AG04450 (cell line): ENCODE data around the gene CTTN. TPM values are rescaled to one million over a fixed set of nuclear protein-coding genes. Genes with fewer than 3 reads are reported as not detected.

Experiments
- CTCF ChIA-PET: fragments of 300-600, 350-600 bp; formaldehyde crosslinking; extraction: SDS; loops from one replicate; lab custom pipeline; 2022; ENCODE audit warnings: antibody characterized with exemption, inconsistent platforms; lab: Charles Lee
- POLR2A ChIA-PET: fragments of 350-600 bp; formaldehyde crosslinking; extraction: SDS; loops from one replicate; lab custom pipeline; 2021; ENCODE audit warnings: antibody characterized with exemption, inconsistent platforms; lab: Yijun Ruan, JAX
- DNase-seq: peaks from one replicate; pipeline ENCODE4 v3.0.0-alpha.2; 2011; ENCODE audit warnings: low read depth, low spot score
- H3K27ac ChIP-seq: one replicate; pipeline ENCODE4 v1.5.1; 2012; ENCODE audit warnings: low read depth, low read length, control low read depth
- H3K27me3 ChIP-seq: one replicate; pipeline ENCODE4 v1.6.0; 2012; ENCODE audit warnings: low read length; ENCODE audit not compliant: control insufficient read depth, insufficient read depth
- H3K4me3 ChIP-seq: 2 replicates; pipeline ENCODE4 v1.5.1; 2011; ENCODE audit warnings: mild to moderate bottlenecking, low read depth, low read length, control low read depth
- H3K9me3 ChIP-seq: 2 replicates; pipeline ENCODE4 v1.5.1; 2012; ENCODE audit warnings: low read length; ENCODE audit not compliant: control insufficient read depth, insufficient read depth
- polyA plus RNA-seq: library from polyadenylated mRNA; depleted of rRNA; stranded (reverse); fragments of >200 nt; gene quantifications from 2 replicates; pipeline ENCODE4 v1.2.3, GENCODE V29; 2011
- TF ChIP-seq, protein P1 (sequence below): IDR thresholded peaks from 2 replicates; pipeline ENCODE4 v1.5.1; 2011; ENCODE audit warnings: low read depth, low read length, control low read depth, inconsistent platforms

Gene CTTN
- polyA plus RNA-seq, 1 experiment, result 180 TPM

DNA sequence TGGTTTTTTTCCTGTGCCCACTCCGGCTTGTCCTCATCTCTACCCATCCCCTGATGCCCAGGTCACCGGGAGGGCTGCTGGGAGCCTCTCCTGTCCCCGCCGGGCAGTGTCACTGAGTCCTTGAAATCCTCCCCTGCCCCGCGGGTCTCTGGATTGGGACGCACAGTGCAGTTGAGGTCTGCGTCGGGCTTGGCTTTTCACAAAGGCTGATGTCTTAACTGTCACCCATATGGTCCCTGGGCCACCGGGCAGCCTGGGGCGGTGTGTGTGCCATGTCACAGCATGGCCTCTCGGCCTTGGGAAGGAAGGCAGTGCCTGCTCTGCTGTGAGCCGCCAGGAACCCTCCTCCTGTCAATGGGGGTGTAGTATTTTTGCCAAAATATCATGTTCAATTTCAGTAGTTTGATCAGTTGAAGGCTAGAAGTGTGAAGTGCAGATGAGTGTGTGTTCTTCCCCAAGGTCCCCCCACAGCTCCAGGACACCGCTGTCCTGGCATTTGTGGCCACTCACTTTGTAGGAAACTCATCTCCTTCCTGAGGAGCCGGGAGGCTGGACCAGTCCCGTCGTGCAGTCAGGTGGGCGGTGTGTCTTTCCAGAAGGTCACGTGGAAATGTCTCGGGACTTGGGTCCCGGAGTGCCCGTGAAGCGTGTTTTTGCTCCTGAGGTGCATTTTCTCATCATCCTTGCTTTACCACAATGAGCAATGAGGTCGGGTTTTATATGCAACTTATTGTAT lies 37.6 kb downstream of the CTTN start:
- POLR2A ChIA-PET, result no interaction called here
- DNase-seq, result no peak

DNA sequence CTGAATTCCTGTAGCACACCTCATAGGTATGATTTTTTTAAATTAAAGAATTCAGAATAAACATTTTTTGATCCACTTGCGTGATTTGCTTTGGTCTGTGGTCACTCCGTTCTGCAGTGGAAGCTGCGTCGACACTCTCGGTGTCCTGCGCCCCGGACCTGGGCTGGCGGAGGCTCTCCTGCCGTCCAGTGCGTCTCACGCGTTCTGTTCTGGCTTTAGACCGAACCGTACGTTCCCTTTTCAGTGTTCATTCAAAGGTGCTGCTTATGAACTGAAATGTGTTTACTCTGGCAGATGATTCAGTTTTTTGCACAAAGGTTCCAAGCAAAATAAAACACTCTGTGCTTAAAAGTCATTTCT lies 38.2 kb downstream of the CTTN start:
- Histone ChIP-seq H3K27me3 (no peaks in the 10 kb centered on the region), H3K27ac (no peak overlapping the region), H3K4me3 (no peak overlapping the region), H3K9me3 (no peaks in the 10 kb centered on the region; the same call in 1 of the 2 replicates)
- no peak for DNase-seq
- POLR2A ChIA-PET, result no interaction called here
- CTCF ChIA-PET, result no interaction called here
- TF ChIP-seq, protein P1, sequence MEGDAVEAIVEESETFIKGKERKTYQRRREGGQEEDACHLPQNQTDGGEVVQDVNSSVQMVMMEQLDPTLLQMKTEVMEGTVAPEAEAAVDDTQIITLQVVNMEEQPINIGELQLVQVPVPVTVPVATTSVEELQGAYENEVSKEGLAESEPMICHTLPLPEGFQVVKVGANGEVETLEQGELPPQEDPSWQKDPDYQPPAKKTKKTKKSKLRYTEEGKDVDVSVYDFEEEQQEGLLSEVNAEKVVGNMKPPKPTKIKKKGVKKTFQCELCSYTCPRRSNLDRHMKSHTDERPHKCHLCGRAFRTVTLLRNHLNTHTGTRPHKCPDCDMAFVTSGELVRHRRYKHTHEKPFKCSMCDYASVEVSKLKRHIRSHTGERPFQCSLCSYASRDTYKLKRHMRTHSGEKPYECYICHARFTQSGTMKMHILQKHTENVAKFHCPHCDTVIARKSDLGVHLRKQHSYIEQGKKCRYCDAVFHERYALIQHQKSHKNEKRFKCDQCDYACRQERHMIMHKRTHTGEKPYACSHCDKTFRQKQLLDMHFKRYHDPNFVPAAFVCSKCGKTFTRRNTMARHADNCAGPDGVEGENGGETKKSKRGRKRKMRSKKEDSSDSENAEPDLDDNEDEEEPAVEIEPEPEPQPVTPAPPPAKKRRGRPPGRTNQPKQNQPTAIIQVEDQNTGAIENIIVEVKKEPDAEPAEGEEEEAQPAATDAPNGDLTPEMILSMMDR, result no peak

More for the DNA sequence above, 37.6 kb downstream of the CTTN start:
- H3K27ac ChIP-seq, result no peak overlapping the region
- no peaks in the 10 kb centered on the region; the same call in 1 of the 2 replicates for H3K9me3 ChIP-seq
- no peak overlapping the region for H3K4me3 ChIP-seq
- CTCF ChIA-PET, result no interaction called here
- TF ChIP-seq, protein P1, result no peak
- no peaks in the 10 kb centered on the region for H3K27me3 ChIP-seq

DNA sequence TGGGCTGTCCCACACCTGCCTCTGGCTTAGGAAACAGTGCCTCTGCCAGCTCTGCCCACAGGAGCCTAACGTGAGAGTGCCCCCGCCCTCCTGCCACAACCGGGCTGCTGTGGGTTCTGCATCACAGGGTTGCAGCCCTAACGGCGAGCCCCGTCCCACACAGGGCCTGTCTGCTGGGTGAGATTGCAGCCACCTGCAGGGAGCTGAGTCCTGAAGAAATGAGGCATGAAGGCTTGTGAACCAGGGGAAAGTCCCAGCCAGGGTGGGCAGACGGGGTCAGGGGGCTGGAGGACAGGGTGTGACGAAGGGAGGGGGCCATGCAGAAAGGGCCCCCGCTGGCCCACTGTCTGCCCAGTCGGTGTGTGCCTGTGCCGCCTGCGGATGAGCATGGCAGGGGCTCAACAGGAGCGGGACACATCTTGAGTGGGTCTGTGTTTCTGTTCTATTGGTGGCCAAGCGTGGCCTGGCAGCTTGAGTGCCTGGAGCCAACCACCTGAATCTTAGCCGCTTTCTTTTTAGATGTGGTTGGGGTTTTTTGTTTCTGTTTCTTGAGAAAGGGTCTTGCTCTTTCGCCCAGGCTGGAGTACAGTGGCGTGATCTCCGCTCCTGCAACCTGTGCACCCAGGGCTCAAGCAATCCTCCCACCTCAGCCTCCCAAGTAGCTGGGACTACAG lies 38.9 kb downstream of the CTTN start:
- no peak overlapping the region for H3K27ac ChIP-seq
- POLR2A ChIA-PET, result interaction anchor here (0.6 kb wide), 1 partner anchor 477 kb away, joined by 3 read pairs; no protein-coding TSS in a partner anchor
- CTCF ChIA-PET, result interaction anchor here (0.6 kb wide), 1 partner anchor 37 kb away, joined by 3 read pairs; no protein-coding TSS in a partner anchor

DNA sequence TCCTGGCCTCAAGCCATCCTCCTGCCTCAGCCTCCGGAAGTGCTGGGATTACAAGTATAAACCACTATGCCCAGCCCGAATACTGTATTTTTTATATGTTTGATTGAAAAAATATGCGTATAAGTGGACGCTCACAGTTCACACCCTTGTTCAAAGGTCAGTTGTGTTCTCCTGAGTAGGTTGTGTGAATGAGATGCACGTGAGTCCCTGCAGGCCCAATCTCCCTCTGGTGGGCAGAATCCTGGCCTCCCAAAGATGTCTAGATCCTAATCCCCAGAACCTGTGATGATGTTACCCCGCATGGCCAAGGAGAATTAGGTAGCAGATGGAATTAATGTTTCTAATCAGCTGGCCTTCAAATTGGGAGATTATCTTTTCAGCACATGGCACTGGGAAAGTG lies 41.9 kb downstream of the CTTN start:
- Histone ChIP-seq H3K9me3 (no peaks in the 10 kb centered on the region; the same call in 1 of the 2 replicates), H3K4me3 (no peak overlapping the region), H3K27me3 (no peaks in the 10 kb centered on the region), H3K27ac (no peak overlapping the region)
- CTCF ChIA-PET, result no interaction called here
- TF ChIP-seq, protein P1, result no peak
- POLR2A ChIA-PET, result no interaction called here
- no peak for DNase-seq

More for the DNA sequence above, 38.9 kb downstream of the CTTN start:
- Histone ChIP-seq H3K9me3 (no peaks in the 10 kb centered on the region; the same call in 1 of the 2 replicates), H3K4me3 (no peak overlapping the region), H3K27me3 (no peaks in the 10 kb centered on the region)
- TF ChIP-seq, protein P1, result no peak
- no peak for DNase-seq

DNA sequence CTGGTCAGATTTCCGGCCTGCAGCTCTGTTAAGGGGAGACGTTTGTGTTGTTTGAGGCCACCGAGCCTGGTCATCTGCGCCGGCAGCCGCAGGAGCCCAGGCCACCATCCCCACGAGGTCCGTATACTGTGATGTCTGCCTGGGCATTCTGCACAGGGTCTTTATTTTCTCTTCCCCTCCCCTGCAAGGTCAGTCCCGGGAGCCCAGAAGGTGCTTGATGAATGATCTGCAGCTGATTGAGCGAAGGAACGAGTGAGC lies 45.4 kb downstream of the CTTN start:
- Histone ChIP-seq H3K27ac (no peak overlapping the region), H3K9me3 (peaks cover 2% of the 10 kb centered on the region), H3K4me3 (no peak overlapping the region), H3K27me3 (no peaks in the 10 kb centered on the region)
- ChIA-PET CTCF (no interaction called here), POLR2A (no interaction called here)
- TF ChIP-seq, protein P1, result no peak
- no peak for DNase-seq
